ES-I3 (cell line): ENCODE measurements around the gene SAPCD2.

Experiments
- H3K36me3 ChIP-seq: 2 replicates; pipeline ENCODE4 v1.6.1; 2013; ENCODE audit warnings: mild to moderate bottlenecking, low read length, control low read depth, moderate library complexity; ENCODE audit not compliant: insufficient read depth
- H3K4me1 ChIP-seq: 2 replicates; pipeline ENCODE4 v1.6.1; 2013; ENCODE audit warnings: mild to moderate bottlenecking, control low read depth, low read length; ENCODE audit not compliant: insufficient read depth
- H3K9ac ChIP-seq: 2 replicates; pipeline ENCODE4 v1.6.1; 2013; ENCODE audit warnings: low read depth, mild to moderate bottlenecking, low read length, moderate library complexity
- H3K9me3 ChIP-seq: 2 replicates; pipeline ENCODE4 v1.6.1; 2013; ENCODE audit warnings: mild to moderate bottlenecking, low read length, moderate library complexity; ENCODE audit not compliant: control insufficient read depth, insufficient read depth

SAPCD2 gene

DNA sequence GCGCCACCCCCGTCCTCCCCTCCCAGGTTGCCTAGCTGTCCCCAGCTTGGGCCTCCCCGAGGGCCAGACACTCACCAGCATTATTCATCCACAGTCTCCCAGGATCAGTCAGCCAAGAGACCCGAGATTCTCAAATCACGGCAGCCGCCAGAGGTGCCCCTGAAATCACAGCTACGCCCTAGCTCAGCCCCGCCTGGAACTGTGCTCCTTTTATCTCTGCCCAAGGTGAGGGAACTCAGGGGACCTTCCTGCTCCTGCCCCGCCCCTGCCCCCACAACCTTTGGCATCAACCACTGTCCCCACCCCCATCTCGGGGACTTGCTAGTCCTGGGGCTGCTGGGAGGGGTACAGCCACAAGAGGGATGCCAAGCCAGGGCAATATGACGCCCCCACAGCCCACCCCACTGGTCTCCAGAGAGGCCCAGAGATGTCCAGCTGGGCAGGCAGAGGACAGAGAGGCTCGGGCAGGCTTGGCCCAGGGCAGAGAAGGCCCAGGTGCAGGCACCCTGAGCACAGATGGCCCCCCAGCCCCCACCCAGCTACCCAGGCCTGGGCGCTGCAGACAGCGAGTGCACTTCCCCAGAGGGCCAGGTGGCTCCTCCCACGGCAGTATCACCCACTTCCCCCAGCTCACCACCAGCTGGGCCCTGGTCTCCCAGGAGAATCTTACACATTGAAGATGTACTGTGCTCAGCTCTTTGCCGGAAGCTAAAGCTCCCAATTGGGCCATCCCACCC, 38.3 kb downstream of the SAPCD2 start, which contains the start of gene FUT7:
Gene FUT7 (minus strand): TSS at position 185 of the 737 bp plus-strand sequence. CDS start 97 bp downstream, at position 88.
- no peaks in the 10 kb centered on the region for H3K36me3 ChIP-seq
- H3K9ac ChIP-seq, result no peak within 1 kb of the TSS
- no peaks in the 10 kb centered on the region for H3K9me3 ChIP-seq
- no peaks in the 10 kb centered on the region; the same call in 1 of the 2 replicates for H3K4me1 ChIP-seq

DNA sequence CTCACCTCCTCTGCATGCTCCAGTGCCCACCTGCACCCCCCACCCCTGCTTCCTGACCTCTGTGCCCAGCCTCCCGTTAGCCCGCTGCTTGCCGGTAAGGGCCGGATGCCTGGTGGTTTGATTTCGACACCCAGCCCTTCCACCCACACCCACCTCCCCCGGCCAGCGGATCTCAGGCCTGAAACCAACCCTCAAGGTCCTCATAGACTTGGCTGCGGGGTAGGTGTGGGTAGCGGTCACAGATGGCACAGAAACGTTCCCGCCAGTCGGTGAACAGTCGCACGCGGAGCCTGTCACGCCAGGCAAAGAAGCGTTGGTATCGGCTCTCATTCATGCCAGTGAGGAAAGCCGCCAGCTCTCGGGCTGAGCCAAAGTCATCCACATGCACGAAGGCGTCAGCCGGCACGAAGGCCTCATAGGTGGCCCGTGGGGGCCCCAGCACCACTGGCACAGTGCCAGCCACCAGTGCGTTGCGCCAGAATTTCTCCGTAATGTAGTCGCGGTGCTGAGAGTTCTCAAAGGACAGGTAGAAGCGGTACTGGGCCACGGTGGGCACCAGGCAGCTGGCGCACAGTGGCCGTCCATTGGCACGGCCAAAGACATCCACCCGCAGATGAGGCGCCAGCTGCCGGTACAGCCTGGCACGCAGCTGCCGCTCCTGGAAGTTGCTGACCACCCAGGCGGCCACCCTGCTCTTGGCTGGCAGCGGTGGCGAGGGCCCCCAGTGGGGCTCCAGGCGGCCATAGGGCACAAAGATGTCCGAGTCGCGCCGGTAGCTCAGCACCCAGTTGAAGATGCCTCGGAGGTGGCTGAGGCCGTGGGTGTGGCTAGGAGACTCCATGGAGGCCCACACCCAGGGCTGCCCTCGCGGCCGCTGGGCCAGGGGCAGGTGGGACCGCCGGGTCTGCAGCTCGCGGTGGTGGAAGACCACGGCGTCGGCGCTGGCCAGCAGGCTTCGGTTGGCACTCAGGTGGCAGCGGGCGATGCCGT, 39.5 kb downstream of the SAPCD2 start:
- Histone ChIP-seq H3K36me3 (no peaks in the 10 kb centered on the region), H3K9me3 (no peaks in the 10 kb centered on the region), H3K9ac (no peak overlapping the region), H3K4me1 (no peaks in the 10 kb centered on the region; the same call in 1 of the 2 replicates)

DNA sequence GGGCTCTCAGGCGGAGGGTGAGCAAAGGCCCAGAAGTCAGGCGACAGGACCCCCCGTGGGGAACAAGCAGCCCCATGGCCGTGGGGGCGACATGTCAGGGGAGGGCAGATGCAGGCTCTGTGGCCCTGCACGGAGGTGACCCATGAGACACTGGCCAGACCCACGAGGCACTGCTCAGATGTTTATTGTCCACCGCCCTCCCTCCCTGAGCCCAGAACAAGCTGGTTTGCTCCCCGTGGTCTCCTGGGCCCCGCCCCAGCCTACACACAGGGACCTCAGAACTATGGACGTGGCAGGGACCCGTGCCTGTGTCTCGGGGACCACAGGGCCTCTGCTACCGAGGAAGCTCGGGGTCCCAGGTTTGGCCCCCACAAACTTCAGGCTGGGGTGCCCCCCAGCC, 40.4 kb downstream of the SAPCD2 start:
- no peak overlapping the region for H3K9ac ChIP-seq
- H3K36me3 ChIP-seq, result no peaks in the 10 kb centered on the region
- no peaks in the 10 kb centered on the region; the same call in 1 of the 2 replicates for H3K4me1 ChIP-seq
- H3K9me3 ChIP-seq, result no peaks in the 10 kb centered on the region

DNA sequence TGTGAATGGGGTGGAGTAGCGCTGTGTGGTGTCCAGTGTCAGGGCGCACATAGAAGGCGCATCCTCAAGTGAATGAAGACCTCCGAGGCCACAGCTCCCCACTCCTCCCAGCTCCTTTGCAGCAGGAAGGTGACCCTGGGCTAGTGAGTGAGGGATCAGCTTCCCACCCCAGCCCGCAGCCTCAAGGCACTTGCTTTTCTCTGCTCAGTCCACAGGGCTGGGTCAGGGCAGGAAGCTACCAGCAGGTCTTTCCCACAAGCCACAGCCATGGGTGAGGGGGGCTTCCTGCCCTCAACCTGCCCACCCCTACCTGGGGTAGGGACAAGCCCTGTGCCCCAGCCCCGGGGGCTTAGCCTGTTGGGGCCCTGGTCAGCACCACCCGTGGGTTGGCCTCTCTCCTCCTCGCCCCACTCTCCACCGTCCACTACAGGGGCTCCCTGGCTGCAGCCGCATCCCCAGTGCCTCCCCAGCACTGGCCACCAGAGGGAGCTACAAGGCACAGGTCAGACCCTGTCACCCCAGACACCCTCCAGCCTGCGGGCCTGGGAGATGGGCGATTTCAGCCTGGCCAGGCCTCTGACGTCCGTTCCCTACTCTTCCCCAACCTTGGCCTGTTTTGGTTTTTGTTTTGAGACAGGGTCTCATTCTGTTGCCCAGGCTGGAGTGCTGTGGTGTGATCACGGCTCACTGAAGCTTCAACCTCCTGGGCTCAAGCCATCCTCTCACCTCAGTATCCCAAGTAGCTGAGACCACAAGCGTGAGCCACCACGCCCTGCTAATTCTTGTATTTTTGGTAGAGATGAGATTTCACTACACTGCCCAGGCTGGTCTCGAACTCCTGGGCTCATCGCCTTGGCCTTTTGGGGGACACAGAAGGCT, 41.1 kb downstream of the SAPCD2 start:
- no peaks in the 10 kb centered on the region for H3K9me3 ChIP-seq
- no peaks in the 10 kb centered on the region; the same call in 1 of the 2 replicates for H3K4me1 ChIP-seq
- peak overlapping the region; percentile 61; the same call in 1 of the 2 replicates for H3K9ac ChIP-seq
- no peaks in the 10 kb centered on the region for H3K36me3 ChIP-seq

DNA sequence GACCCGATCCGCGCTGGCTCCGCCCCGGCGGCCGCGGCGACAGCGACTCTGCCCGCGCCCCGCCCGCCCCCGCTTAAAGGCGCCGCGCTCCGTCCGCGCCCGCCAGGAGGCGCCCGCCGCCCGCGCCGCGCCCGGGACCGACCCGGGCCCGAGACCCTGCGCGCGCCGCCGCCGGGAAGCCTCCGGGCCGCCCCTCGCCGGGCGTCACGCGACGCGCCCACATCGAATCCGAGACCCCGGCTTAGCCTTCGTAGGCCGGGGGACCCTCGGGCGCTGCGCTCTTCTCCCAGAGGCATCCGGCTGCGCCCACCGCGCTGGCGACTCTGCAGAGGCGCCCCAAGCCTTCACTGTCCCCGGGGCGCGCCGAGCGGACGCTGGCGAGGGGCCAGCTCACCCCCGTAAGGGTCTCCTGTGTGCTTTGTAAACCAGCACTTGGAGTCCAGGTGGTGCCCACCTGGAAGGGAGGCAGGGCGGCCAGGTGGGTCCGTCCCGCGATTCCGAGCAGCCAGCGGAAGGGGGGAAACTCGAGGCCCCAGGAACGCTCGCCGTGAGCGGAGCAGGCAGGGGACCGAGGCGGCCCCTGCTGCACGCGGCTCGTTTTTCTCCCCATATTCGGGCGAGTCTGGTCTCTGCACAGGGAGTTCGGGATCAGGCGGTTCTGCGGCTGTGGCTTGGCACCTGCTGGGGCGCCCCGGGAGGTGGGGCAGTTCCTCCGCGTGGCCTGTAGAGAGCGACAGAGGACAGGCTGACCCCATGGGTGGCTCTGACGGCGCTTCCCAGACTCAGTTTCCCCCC, 41.9 kb downstream of the SAPCD2 start:
- H3K9ac ChIP-seq, result peak overlapping the region; percentile 61
- no peaks in the 10 kb centered on the region for H3K9me3 ChIP-seq
- H3K4me1 ChIP-seq, result no peaks in the 10 kb centered on the region; the same call in 1 of the 2 replicates
- no peaks in the 10 kb centered on the region for H3K36me3 ChIP-seq

DNA sequence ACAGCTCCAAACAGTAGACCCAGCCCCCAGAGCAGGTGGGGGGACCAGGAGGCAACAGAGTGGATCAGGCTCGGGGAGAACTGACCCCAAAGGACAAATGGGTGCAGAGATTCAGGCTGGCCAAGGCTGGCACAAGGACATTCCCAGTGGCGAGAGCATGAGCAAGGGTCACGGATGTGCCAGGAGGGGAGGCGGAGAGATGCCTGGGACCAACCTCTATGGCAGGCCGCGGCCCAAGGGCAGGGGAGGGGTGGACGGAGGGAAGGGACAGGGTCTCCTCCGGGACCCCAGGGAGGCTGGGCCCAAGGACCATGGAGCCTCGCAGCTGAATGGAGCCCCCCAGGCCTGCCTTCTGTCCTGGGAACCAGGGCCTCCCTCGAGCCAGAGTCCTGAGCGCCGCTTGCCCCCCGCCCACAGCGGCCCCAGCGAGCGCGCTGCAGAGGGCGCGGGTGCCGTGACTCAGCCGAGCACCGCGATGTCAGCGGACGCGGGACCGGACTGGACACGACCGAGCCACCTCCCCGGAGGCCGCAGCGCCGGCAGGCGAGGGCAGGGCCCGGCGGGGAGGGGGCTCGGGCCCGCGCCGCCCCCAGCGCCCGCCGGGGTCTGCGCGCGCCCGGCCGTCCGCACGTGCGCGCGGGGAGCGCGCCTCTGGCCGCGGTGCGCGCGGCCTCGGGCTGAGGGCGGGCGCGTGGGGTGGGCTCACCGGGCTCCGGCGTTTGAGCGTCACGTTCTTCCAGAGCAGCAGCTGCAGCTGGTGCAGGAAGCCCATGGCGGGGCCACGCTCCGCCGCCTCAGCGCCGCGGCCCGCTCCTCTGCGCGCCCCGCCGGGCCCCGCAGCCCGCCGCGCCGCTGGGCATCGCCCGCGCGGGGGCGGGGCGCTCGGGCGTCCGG, 42.7 kb downstream of the SAPCD2 start, which contains the start of gene ABCA2:
Gene ABCA2 (minus strand): TSS at position 869 of the 894 bp plus-strand sequence. CDS start 97 bp downstream, at position 772.
- Histone ChIP-seq H3K4me1 (no peaks in the 10 kb centered on the region; the same call in 1 of the 2 replicates), H3K9me3 (no peaks in the 10 kb centered on the region), H3K36me3 (no peaks in the 10 kb centered on the region), H3K9ac (peak within 1 kb of the TSS; percentile 61)

DNA sequence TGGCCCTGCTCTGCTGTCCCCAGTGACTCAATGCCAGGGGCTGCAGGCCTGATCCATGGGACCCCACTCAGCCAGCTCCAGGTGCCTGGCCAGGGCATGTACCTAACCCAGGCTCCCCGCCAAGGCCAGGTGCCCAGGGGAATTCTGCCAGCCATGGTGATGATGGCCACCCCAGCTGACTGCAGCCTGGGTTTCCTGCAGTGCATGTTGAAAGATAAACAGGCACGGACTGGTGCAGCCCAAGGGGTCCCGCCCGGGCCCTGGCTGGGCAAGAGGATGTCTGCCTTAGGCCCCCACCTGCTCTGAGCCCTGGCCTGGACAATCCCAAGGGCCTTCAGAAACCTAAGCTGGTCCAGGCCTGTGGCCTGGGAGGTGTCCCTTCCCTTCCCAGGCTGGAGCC, 43.5 kb downstream of the SAPCD2 start:
- no peak overlapping the region for H3K9ac ChIP-seq
- no peaks in the 10 kb centered on the region; the same call in 1 of the 2 replicates for H3K4me1 ChIP-seq
- H3K9me3 ChIP-seq, result no peaks in the 10 kb centered on the region

DNA sequence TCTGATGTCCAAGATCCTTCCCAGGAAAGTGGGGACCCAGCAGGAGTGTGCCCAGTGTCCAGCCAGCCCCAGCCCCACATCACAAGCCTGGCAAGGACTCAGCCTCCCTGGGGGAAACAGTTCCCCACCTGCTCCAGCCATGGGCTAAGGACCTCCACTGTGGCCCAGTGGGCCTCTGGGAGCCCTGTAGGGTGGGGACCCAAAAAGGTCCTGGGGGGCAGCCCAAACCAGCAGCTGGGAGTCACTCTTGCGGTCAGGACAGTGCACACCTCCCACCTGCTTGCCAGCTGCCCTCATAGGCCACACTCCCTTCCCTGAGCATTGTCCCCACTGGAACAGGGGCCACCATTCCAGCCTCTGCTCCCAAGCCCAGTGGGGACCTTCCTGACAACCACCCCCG, 44.0 kb downstream of the SAPCD2 start:
- Histone ChIP-seq H3K9me3 (no peaks in the 10 kb centered on the region), H3K36me3 (no peaks in the 10 kb centered on the region), H3K9ac (no peak overlapping the region), H3K4me1 (no peaks in the 10 kb centered on the region; the same call in 1 of the 2 replicates)

More for the DNA sequence above, 43.5 kb downstream of the SAPCD2 start:
- no peaks in the 10 kb centered on the region for H3K36me3 ChIP-seq

DNA sequence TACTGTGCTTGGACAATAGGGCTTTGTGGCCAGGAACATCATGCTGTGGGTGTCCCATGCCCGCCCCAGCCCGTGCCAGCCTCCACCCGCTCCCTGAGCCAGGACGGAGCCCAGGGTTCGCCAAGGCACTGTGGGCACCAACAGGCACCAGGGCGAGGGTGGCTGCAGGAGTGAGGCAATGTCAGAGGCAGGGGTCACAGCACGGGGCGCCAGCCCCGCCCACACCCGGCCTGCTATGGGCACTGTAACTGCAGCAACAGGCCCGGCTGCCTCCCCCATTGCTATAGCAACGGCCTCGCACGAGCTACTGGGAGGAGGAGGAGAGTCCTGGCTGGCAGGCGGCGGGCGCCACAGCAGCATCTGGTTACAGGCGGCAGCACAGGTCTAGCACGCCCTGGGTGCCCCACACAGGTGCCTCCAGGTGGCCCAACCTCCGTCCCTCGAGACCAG, 44.8 kb downstream of the SAPCD2 start:
- H3K9me3 ChIP-seq, result no peaks in the 10 kb centered on the region
- H3K9ac ChIP-seq, result no peak overlapping the region
- no peaks in the 10 kb centered on the region; the same call in 1 of the 2 replicates for H3K4me1 ChIP-seq
- no peaks in the 10 kb centered on the region for H3K36me3 ChIP-seq

DNA sequence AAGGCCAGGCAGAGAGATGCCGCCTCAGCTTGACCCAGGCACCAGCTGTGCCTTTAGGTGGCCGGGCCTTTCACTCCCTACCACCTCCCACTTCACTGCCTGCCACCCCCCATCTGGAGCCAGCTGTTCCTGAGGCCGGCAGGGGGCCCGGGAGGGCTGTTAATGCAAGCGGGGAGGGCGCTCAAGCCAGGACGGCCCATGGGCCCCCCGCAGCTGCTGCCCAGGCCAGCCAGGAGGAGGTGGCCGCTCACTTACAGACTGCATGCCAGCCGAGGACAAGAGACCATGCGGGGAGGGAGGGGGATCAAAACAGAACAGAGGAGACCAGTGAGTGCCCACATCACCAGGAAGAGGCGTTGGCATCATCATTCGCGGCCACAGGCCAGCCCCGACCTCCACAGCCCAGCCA, 46.8 kb downstream of the SAPCD2 start:
- Histone ChIP-seq H3K4me1 (no peaks in the 10 kb centered on the region), H3K9ac (no peak overlapping the region), H3K9me3 (no peaks in the 10 kb centered on the region), H3K36me3 (no peaks in the 10 kb centered on the region)

DNA sequence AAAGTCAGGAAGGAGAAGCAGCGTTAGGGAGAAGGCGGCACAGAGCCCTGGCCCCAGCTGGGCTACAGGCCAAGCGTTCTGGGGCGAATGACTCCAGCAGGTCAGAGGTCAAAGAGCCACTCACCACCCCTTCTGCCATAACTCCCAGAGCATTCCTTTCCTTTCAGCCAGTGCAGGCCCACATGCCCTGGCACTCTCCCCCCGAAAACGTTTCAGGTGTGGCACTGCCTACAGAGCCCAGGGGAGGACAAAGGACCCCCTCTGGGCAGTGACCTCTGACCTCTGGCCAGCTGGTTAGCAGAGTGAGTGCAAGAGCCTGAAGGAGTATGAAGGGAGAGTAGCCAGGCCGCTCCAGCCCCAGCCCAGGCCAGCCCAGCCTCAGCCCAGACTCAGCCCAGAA, 47.2 kb downstream of the SAPCD2 start:
- no peaks in the 10 kb centered on the region for H3K36me3 ChIP-seq
- no peaks in the 10 kb centered on the region for H3K9me3 ChIP-seq
- no peak overlapping the region for H3K9ac ChIP-seq
- no peaks in the 10 kb centered on the region for H3K4me1 ChIP-seq

DNA sequence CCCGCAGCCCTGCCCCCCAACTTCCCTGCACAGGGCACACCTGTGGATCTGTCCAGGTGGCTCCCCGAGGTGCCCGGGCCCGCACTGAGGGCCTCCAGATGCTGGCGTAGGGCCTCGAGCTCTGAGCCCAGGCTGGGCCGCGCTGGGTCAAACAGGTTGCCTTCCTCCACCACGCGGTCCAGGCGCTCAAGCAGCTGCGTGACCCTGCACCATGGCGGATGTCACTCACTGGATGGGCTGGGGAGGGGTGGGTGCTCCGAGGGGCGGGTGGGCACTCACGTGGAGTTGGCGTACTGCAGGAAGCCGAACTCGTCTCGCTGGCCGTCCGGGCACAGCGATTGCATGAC, 47.7 kb downstream of the SAPCD2 start:
- no peak overlapping the region for H3K9ac ChIP-seq
- H3K9me3 ChIP-seq, result no peaks in the 10 kb centered on the region
- no peaks in the 10 kb centered on the region for H3K36me3 ChIP-seq
- no peaks in the 10 kb centered on the region for H3K4me1 ChIP-seq
